ENCODE data around the gene ZNF302.

The ZNF302 gene

GRCh38 chr19:34731019-34731829, 53.7 kb downstream of the ZNF302 start:
- DNase-seq (ENCODE audit: low read depth) = no peak
- TF ChIP-seq CTCF (IDR thresholded peaks at IDR 0.05; ENCODE audit: low read length, missing control alignments) = no peak
- no peak overlapping the region for H3K4me3 ChIP-seq (replicated peaks; ENCODE audit: low read depth, low read length)

GRCh38 chr19:34731964-34732363, 54.5 kb downstream of the ZNF302 start:
- TF ChIP-seq CTCF (IDR thresholded peaks at IDR 0.05; ENCODE audit: low read length, missing control alignments) = no peak
- H3K4me3 ChIP-seq (replicated peaks; ENCODE audit: low read depth, low read length) = no peak overlapping the region
- DNase-seq (ENCODE audit: low read depth) = no peak

GRCh38 chr19:34732612-34733211, 55.2 kb downstream of the ZNF302 start:
- no peak for DNase-seq (ENCODE audit: low read depth)
- no peak for TF ChIP-seq CTCF (IDR thresholded peaks at IDR 0.05; ENCODE audit: low read length, missing control alignments)
- peak overlapping the region; percentile 89 for H3K4me3 ChIP-seq (replicated peaks; ENCODE audit: low read depth, low read length)

GRCh38 chr19:34733266-34733745, 55.8 kb downstream of the ZNF302 start:
- H3K4me3 ChIP-seq (replicated peaks; ENCODE audit: low read depth, low read length) = peak overlapping the region; percentile 89
- DNase-seq (ENCODE audit: low read depth) = no peak
- TF ChIP-seq CTCF (IDR thresholded peaks at IDR 0.05; ENCODE audit: low read length, missing control alignments) = no peak

GRCh38 chr19:34733746-34734536, 56.5 kb downstream of the ZNF302 start, which contains the start of gene ZNF181:
TSS of gene ZNF181 (plus strand) at chr19:34734243. CDS start at chr19:34735038, 795 bp downstream.
- TF ChIP-seq CTCF (IDR thresholded peaks at IDR 0.05; ENCODE audit: low read length, missing control alignments) = no peak
- peak; percentile 92 for DNase-seq (ENCODE audit: low read depth)
- H3K4me3 ChIP-seq (replicated peaks; ENCODE audit: low read depth, low read length) = peak within 1 kb of the TSS; percentile 89

GRCh38 chr19:34734537-34735103, 57.1 kb downstream of the ZNF302 start:
- peak; percentile 89 for DNase-seq (ENCODE audit: low read depth)
- no peak for TF ChIP-seq CTCF (IDR thresholded peaks at IDR 0.05; ENCODE audit: low read length, missing control alignments)
- peak overlapping the region; percentile 89 for H3K4me3 ChIP-seq (replicated peaks; ENCODE audit: low read depth, low read length)

All from fibroblast of pulmonary artery (primary cell).